ENCODE results near the gene SALL4. TPM values are rescaled to one million over a fixed set of nuclear protein-coding genes. Genes with fewer than 3 reads are reported as not detected.

The SALL4 gene
- total RNA-seq, 2 donors from 2014 or later: 1.8 to 12.6 TPM

- intact Hi-C loops (cut with DNase I): no loop called here
- no peak for TF ChIP-seq POLR2AphosphoS5 (IDR thresholded peaks at IDR 0.05)
- TF ChIP-seq POLR2A (IDR thresholded peaks at IDR 0.05): no peak
- TF ChIP-seq, protein P1, sequence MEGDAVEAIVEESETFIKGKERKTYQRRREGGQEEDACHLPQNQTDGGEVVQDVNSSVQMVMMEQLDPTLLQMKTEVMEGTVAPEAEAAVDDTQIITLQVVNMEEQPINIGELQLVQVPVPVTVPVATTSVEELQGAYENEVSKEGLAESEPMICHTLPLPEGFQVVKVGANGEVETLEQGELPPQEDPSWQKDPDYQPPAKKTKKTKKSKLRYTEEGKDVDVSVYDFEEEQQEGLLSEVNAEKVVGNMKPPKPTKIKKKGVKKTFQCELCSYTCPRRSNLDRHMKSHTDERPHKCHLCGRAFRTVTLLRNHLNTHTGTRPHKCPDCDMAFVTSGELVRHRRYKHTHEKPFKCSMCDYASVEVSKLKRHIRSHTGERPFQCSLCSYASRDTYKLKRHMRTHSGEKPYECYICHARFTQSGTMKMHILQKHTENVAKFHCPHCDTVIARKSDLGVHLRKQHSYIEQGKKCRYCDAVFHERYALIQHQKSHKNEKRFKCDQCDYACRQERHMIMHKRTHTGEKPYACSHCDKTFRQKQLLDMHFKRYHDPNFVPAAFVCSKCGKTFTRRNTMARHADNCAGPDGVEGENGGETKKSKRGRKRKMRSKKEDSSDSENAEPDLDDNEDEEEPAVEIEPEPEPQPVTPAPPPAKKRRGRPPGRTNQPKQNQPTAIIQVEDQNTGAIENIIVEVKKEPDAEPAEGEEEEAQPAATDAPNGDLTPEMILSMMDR (IDR thresholded peaks at IDR 0.05): no peak
- H3K27ac ChIP-seq: no peak overlapping the region
- no peaks in the 10 kb centered on the region for H3K36me3 ChIP-seq
- 89% methylated on average over 7 of the region's 7 CpGs for WGBS
- H3K9me3 ChIP-seq: no peaks in the 10 kb centered on the region
- H3K4me3 ChIP-seq: no peak overlapping the region
- no peaks in the 10 kb centered on the region for H3K4me1 ChIP-seq (replicated peaks)
- DNase-seq (ENCODE audit: low spot score): no peak
- no peaks in the 10 kb centered on the region for H3K27me3 ChIP-seq (replicated peaks; ENCODE audit: insufficient read depth)
Observed at GRCh38 chr20:51792960-51793359, 9.4 kb downstream of the SALL4 start.

DNA sequence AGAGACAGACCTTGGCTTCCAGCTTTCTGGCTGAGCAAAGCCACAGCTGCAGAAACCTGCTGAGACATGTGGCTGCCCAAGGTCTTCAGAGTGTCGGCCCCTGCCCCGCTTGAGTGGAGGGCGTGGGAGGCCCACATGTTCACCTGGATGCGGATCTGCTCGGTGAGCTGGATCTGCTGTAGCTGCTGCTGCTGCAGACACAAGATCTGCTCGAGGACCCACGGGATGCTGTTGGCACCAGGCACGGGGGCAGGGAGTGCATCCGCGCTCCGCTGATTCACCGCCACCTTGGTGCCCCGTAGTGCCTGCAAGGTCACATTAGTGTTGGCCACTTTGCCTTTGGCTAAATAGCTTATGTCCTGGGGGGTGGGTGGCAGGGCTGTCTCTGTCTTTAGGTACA, 10.7 kb downstream of the SALL4 start:
- 83% methylated on average over 13 of the region's 13 CpGs for WGBS
- TF ChIP-seq, protein P1 (IDR thresholded peaks at IDR 0.05): no peak
- TF ChIP-seq POLR2AphosphoS5 (IDR thresholded peaks at IDR 0.05) (no peak), POLR2A (IDR thresholded peaks at IDR 0.05) (no peak)

DNA sequence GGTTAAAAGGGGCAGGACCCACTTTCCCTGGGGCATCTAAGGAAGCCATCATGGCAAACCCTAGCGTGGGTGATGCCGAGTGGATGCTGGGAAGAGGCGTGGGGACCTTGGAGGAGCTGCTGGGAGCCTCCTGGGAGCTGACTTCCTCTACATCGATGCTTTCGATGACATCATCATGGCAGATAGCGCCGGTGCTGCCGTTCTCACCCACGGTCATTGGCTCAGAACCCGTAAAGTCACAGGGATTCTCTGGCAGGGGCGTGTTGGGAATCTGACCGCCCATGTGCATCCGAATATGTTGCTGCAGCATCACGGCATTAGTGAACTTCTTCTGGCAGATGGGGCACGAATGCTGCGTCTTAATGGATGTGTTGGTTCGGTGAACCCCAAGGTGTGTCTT, 12.1 kb downstream of the SALL4 start:
- Histone ChIP-seq H3K4me1 (replicated peaks) (no peaks in the 10 kb centered on the region), H3K27ac (no peak overlapping the region), H3K27me3 (replicated peaks; ENCODE audit: insufficient read depth) (no peaks in the 10 kb centered on the region), H3K4me3 (no peak overlapping the region), H3K9me3 (no peaks in the 10 kb centered on the region), H3K36me3 (no peaks in the 10 kb centered on the region)
- TF ChIP-seq POLR2AphosphoS5 (IDR thresholded peaks at IDR 0.05) (no peak), POLR2A (IDR thresholded peaks at IDR 0.05) (no peak)
- TF ChIP-seq, protein P1 (IDR thresholded peaks at IDR 0.05): no peak
- intact Hi-C loops (cut with DNase I): no loop called here
- 93% methylated on average over 17 of the region's 17 CpGs for WGBS
- DNase-seq (ENCODE audit: low spot score): no peak

More for the DNA sequence above, 10.7 kb downstream of the SALL4 start:
- intact Hi-C loops (cut with DNase I): no loop called here
- H3K27ac ChIP-seq: no peak overlapping the region
- no peak for DNase-seq (ENCODE audit: low spot score)
- H3K9me3 ChIP-seq: no peaks in the 10 kb centered on the region
- no peaks in the 10 kb centered on the region for H3K36me3 ChIP-seq
- no peaks in the 10 kb centered on the region for H3K4me1 ChIP-seq (replicated peaks)
- no peak overlapping the region for H3K4me3 ChIP-seq
- H3K27me3 ChIP-seq (replicated peaks; ENCODE audit: insufficient read depth): no peaks in the 10 kb centered on the region

- Histone ChIP-seq H3K27ac (no peak overlapping the region), H3K27me3 (replicated peaks; ENCODE audit: insufficient read depth) (no peaks in the 10 kb centered on the region), H3K9me3 (no peaks in the 10 kb centered on the region), H3K36me3 (no peaks in the 10 kb centered on the region), H3K4me1 (replicated peaks) (no peaks in the 10 kb centered on the region), H3K4me3 (no peak overlapping the region)
- intact Hi-C loops (cut with DNase I): no loop called here
- TF ChIP-seq, protein P1 (IDR thresholded peaks at IDR 0.05): no peak
- TF ChIP-seq POLR2AphosphoS5 (IDR thresholded peaks at IDR 0.05) (no peak), POLR2A (IDR thresholded peaks at IDR 0.05) (no peak)
- 88% methylated on average over 2 of the region's 2 CpGs for WGBS
- no peak for DNase-seq (ENCODE audit: low spot score)
Observed at GRCh38 chr20:51789434-51789833, 12.9 kb downstream of the SALL4 start.

DNA sequence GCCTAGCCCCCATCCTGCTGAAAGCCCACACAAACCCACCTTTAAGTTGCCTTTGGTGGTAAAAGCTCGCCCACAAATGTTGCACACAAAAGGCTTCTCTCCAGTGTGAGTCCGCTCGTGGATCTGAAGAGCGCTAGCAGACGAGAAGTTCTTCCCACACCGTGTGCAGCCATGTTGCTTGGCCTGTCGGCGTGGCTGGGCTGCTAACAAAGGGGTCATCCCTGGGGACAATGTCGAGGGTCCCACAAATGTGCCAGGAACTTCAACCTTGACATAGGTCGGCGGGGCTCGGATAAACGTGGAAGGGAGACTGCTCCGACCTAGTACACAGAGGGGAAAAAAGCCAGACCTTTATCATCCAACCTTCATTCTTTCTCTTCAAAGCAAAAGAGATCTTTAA, 13.5 kb downstream of the SALL4 start:
- WGBS: 97% methylated on average over 14 of the region's 14 CpGs
- Histone ChIP-seq H3K9me3 (no peaks in the 10 kb centered on the region), H3K4me1 (replicated peaks) (no peaks in the 10 kb centered on the region), H3K27ac (no peak overlapping the region), H3K4me3 (no peak overlapping the region), H3K36me3 (no peaks in the 10 kb centered on the region), H3K27me3 (replicated peaks; ENCODE audit: insufficient read depth) (no peaks in the 10 kb centered on the region)
- DNase-seq (ENCODE audit: low spot score): no peak
- intact Hi-C loops (cut with DNase I): no loop called here
- TF ChIP-seq POLR2A (IDR thresholded peaks at IDR 0.05) (no peak), POLR2AphosphoS5 (IDR thresholded peaks at IDR 0.05) (no peak)
- TF ChIP-seq, protein P1 (IDR thresholded peaks at IDR 0.05): no peak

All from prostate gland (tissue), 2 donors.